ENCODE data around the gene PRICKLE2. TPM values are rescaled to one million over a fixed set of nuclear protein-coding genes. Genes with fewer than 3 reads are reported as not detected.
A peak's percentile ranks its signal among the peaks of the same experiment; 100 is the strongest.

Gene PRICKLE2
- polyA plus RNA-seq, 2 of the 4 experiments (the other 2 are of a cell fraction) = 5.3 to 6.3 TPM

GRCh38 chr3:64125561-64125960 is 99.7 kb downstream of the PRICKLE2 start:
- ChIA-PET CTCF (interaction anchor here (0.9 kb wide), 1 partner anchor 97 kb away, joined by 6 read pairs; no protein-coding TSS in a partner anchor), POLR2A (no interaction called here)
- FAIRE-seq (no peak), DNase-seq (ENCODE audit: low read depth in 1 of 2, low spot score in 1 of 2) (no peak), ATAC-seq (no peak)
- Histone ChIP-seq H3K9me3 (no peaks in the 10 kb centered on the region), H3K27ac (no peak overlapping the region), H3K4me3 (no peak overlapping the region), H3K4me1 (peaks cover 22% of the 10 kb centered on the region), H3K4me2 (no peak overlapping the region)
- no peak for TF ChIP-seq GATA3 (IDR thresholded peaks at IDR 0.05; ENCODE audit: borderline replicate concordance)
- no peak for TF ChIP-seq ZSCAN20 (CRISPR knock-in tag; IDR thresholded peaks at IDR 0.05)
- TF ChIP-seq POLR2AphosphoS2 (conservative IDR thresholded peaks at IDR 0.05; ENCODE audit: low read length) = no peak
- TF ChIP-seq CBX8 (IDR thresholded peaks at IDR 0.05) = no peak
- TF ChIP-seq CHD2 (IDR thresholded peaks at IDR 0.05; ENCODE audit: low read length, partially characterized antibody) = no peak
- TF ChIP-seq BCL3 (IDR thresholded peaks at IDR 0.05) = no peak
- TF ChIP-seq ELK1 (IDR thresholded peaks at IDR 0.05; ENCODE audit: low read depth, low read length) = no peak
- TF ChIP-seq ESRRA (IDR thresholded peaks at IDR 0.05; ENCODE audit: borderline replicate concordance, low read length) = no peak
- no peak for TF ChIP-seq E2F6 (IDR thresholded peaks at IDR 0.05; ENCODE audit: borderline replicate concordance, low read depth)
- no peak for TF ChIP-seq FOSB (CRISPR knock-in tag; IDR thresholded peaks at IDR 0.05)
- no peak for TF ChIP-seq USF2 (IDR thresholded peaks at IDR 0.05)
- TF ChIP-seq BHLHE40 (IDR thresholded peaks at IDR 0.05; ENCODE audit: low read depth, low read length) = no peak
- TF ChIP-seq RFX5 (IDR thresholded peaks at IDR 0.05) = no peak
- TF ChIP-seq HEYL (CRISPR knock-in tag; IDR thresholded peaks at IDR 0.05) = no peak
- TF ChIP-seq FOSL2 (IDR thresholded peaks at IDR 0.05) = no peak
- no peak for TF ChIP-seq FOSL2 (CRISPR knock-in tag; IDR thresholded peaks at IDR 0.05)
- no peak for TF ChIP-seq RNF2 (IDR thresholded peaks at IDR 0.05; ENCODE audit: borderline replicate concordance, low read depth)
- TF ChIP-seq SMC3 (IDR thresholded peaks at IDR 0.05) = no peak
- no peak for TF ChIP-seq ATOH8 (CRISPR knock-in tag; IDR thresholded peaks at IDR 0.05; ENCODE audit: low read depth)
- TF ChIP-seq JUN (IDR thresholded peaks at IDR 0.05) = no peak
- TF ChIP-seq MAZ (IDR thresholded peaks at IDR 0.05; ENCODE audit: borderline replicate concordance, low read depth, low read length) = no peak
- 94% methylated on average over 2 of the region's 2 CpGs for WGBS (ENCODE audit: missing lambda C conversion rate)

GRCh38 chr3:64123931-64124330 is 101.3 kb downstream of the PRICKLE2 start:
- no peaks in the 10 kb centered on the region for H3K9me3 ChIP-seq
- CTCF ChIA-PET = interaction anchor here (0.7 kb wide), 1 partner anchor 13 kb away, joined by 3 read pairs; no protein-coding TSS in a partner anchor
- 67% methylated on average over 2 of the region's 2 CpGs for WGBS (ENCODE audit: missing lambda C conversion rate)
- ATAC-seq (no peak), FAIRE-seq (no peak), DNase-seq (ENCODE audit: low read depth in 1 of 2, low spot score in 1 of 2) (no peak)
- TF ChIP-seq MAFK (IDR thresholded peaks at IDR 0.05; ENCODE audit: partially characterized antibody) (peak; percentile 62), TP53 (CRISPR knock-in tag; IDR thresholded peaks at IDR 0.05) (no peak)
- POLR2A ChIA-PET = no interaction called here
- no peak overlapping the region for H3K4me2 ChIP-seq
- peaks cover 16% of the 10 kb centered on the region for H3K4me1 ChIP-seq
- no peak overlapping the region for H3K27ac ChIP-seq
- no peak overlapping the region for H3K4me3 ChIP-seq
